ENCODE measurements around the gene NOX5. TPM values are rescaled to one million over a fixed set of nuclear protein-coding genes. Genes with fewer than 3 reads are reported as not detected.

Gene NOX5
- total RNA-seq = 0.14 TPM in 1 of 2 replicates, not detected in the other

GRCh38 chr15:69014454-69014853, at the start of gene NOX5:
Gene NOX5, plus strand, starts transcription at chr15:69014695. Its CDS starts 41 bp downstream, at chr15:69014736.

Other genes with a start within 250 kb of the NOX5 start
- gene ANP32A, start 193.8 kb upstream of the NOX5 start, total RNA-seq = 75.2 and 76.0 TPM in 2 replicates
- 4.7 and 5.0 TPM in 2 replicates for gene SPESP1, start 84.2 kb upstream of the NOX5 start, total RNA-seq
- gene GLCE, start 145.9 kb downstream of the NOX5 start, total RNA-seq = 10.1 and 11.8 TPM in 2 replicates